ENCODE measurements around the gene TNFRSF4.

DNA sequence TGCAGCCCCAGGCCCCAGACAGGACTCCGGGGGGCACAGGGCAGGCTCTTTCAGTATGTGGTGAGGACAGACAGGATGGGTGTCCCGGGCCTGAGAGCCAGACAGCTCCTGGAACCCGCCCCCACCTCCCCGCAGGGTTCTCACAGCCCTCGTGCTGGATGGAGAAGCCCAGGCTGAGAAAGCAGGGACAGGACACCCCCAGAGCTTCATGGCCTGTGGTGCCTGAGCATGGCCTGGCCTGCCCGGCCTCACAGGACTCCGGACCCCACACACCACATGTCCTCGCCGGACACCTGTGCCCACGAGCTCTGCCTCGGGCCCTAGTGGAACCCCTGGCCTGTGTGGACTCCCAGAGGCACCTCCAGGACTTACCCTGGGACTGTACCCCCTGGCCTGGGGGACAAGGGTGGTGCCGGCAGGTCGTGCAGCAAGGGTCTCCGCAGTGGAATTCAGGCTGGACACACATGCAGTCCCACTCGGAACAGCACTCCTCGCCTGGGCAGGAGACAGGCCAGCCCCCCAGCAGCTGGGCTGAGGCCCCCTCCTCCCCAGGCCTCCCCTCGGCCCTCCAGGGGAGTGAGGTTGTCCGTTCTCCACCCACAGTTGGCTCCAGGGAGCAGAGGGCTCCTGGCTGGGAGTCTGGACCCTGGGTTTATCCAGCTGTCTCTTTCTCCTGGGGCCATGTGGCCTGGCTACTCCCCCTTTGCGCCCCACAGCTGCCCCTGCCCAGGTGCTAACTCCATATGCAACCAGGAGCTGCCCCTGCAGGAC lies 8.8 kb downstream of the TNFRSF4 start:
- TF ChIP-seq, protein P1, sequence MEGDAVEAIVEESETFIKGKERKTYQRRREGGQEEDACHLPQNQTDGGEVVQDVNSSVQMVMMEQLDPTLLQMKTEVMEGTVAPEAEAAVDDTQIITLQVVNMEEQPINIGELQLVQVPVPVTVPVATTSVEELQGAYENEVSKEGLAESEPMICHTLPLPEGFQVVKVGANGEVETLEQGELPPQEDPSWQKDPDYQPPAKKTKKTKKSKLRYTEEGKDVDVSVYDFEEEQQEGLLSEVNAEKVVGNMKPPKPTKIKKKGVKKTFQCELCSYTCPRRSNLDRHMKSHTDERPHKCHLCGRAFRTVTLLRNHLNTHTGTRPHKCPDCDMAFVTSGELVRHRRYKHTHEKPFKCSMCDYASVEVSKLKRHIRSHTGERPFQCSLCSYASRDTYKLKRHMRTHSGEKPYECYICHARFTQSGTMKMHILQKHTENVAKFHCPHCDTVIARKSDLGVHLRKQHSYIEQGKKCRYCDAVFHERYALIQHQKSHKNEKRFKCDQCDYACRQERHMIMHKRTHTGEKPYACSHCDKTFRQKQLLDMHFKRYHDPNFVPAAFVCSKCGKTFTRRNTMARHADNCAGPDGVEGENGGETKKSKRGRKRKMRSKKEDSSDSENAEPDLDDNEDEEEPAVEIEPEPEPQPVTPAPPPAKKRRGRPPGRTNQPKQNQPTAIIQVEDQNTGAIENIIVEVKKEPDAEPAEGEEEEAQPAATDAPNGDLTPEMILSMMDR (conservative IDR thresholded peaks at IDR 0.05; ENCODE audit: low read length): no peak
- TF ChIP-seq EZH2phosphoT487 (IDR thresholded peaks at IDR 0.05; ENCODE audit: borderline replicate concordance): no peak

Measured in Loucy (cell line).